ENCODE data around the gene KSR1. TPM values are rescaled to one million over a fixed set of nuclear protein-coding genes. Genes with fewer than 3 reads are reported as not detected.

Gene KSR1
- total and polyA plus RNA-seq, 9 of the 15 experiments (the other 6 are each of a cell fraction or from before 2014, with no cell fraction given) = 1.4 to 51.7 (median 18.4) TPM

- TF ChIP-seq VEZF1 (CRISPR knock-in tag; IDR thresholded peaks at IDR 0.05) (no peak), ZNF134 (CRISPR knock-in tag; conservative IDR thresholded peaks at IDR 0.05) (no peak), MAZ (CRISPR knock-in tag; conservative IDR thresholded peaks at IDR 0.05 in 1 of 2, IDR thresholded peaks at IDR 0.05 in 1 of 2) (no peak), ZNF431 (CRISPR knock-in tag; IDR thresholded peaks at IDR 0.05) (no peak), FOSL1 (tag; conservative IDR thresholded peaks at IDR 0.05) (no peak), HNRNPLL (IDR thresholded peaks at IDR 0.05; ENCODE audit: low read depth, low read length, poor library complexity, severe bottlenecking) (no peak), ZFP36 (IDR thresholded peaks at IDR 0.05; ENCODE audit: low read depth, low read length, partially characterized antibody) (no peak)
These were observed 10.1 kb downstream of the KSR1 start (continued) for GRCh38 chr17:27466376-27466742.

DNA sequence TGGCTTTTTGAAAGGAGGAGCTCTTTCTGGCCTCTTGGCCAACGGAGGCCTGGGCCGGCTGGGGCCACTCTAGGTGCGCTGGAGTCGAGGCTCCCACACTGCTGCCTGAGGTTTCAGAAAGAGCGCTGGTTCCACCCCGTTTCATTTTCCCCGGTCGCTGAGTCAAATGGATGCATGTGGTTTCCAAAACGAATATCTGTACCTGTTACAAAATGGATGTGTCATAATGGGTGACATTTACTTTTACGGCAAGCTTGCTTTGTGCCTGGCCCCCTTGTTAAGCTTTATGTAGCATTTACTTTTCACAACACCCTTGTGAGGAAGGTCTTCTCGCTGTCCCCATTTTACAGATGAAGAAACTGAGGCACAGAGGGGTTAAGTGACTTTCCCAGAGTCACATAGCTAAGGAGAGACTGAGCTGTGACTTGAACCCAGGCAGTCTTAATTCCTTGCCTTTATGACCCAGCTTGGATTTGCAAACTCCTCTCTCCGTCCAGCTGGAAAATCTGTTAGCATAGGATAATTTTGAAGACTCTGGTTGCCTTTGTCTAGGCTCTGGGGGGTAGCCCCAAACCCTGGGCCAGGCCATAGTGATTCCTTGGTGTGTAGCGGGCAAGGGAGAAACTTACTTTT, 10.6 kb downstream of the KSR1 start:
- FAIRE-seq (peak; percentile 11), DNase-seq (ENCODE audit: extremely low read depth in 1 of 4, low spot score in 3 of 4) (peak in 2 of 4 experiments; percentile 36 to 60), ATAC-seq (peak; percentile 60)
- Histone ChIP-seq H4K20me1 (replicated peaks; ENCODE audit: control insufficient read depth, insufficient read depth, low read length) (peaks cover 16% of the 10 kb centered on the region; the same call in 1 of the 2 replicates), H2AFZ (ENCODE audit: low read depth, low read length) (no peak overlapping the region), H3K4me2 (ENCODE audit: insufficient read depth, low read length) (peak overlapping the region; percentile 51), H3K9ac (ENCODE audit: insufficient read depth in 1 of 2, low read depth in 2 of 2, low read length in 2 of 2) (peak overlapping the region; percentile 4 to 82; a peak in 3 of 4 replicates), H3K4me3 (no peak overlapping the region), H3K4me1 (replicated peaks in 1 of 2; ENCODE audit: control insufficient read depth in 2 of 2, insufficient read depth in 2 of 2, low read length in 2 of 2) (peaks cover 54 to 71% of the 10 kb centered on the region in 2 experiments), H3K27ac (ENCODE audit: extremely low read depth, low read depth, low read length) (peak overlapping the region; percentile 66), H3K27me3 (ENCODE audit: control insufficient read depth in 2 of 2, insufficient read depth in 2 of 2, low read length in 2 of 2) (no peaks in the 10 kb centered on the region), H3K9me1 (ENCODE audit: control insufficient read depth, insufficient read depth, low read length) (no peaks in the 10 kb centered on the region), H3K79me2 (ENCODE audit: control insufficient read depth, insufficient read depth, low read length) (peaks cover 95% of the 10 kb centered on the region), H3K36me3 (ENCODE audit: control insufficient read depth, insufficient read depth, low read length) (no peaks in the 10 kb centered on the region), H3K9me3 (replicated peaks; ENCODE audit: control insufficient read depth, insufficient read depth, low read depth, low read length) (no peaks in the 10 kb centered on the region)
- ChIA-PET CTCF (ENCODE audit: low intra/inter-chr PET ratio) (no interaction called here), POLR2A (interaction anchor here (0.6 to 3.1 kb wide), 10 partner anchors 9 to 138 kb away, joined by 3 to 19 read pairs (median 4); partner anchors contain the start of gene KSR1)
- no TSS peak for BruUV-seq (replicated peaks)
- in situ Hi-C loops (cut with MboI) = no loop called here
- intact Hi-C loops (cut with micrococcal nuclease) = loop anchor here (2.0 kb wide), 1 partner anchor 62 kb away; no protein-coding TSS in a partner anchor
- 22% methylated on average over 13 of the region's 13 CpGs for WGBS (ENCODE audit: insufficient coverage, low coverage, missing lambda C conversion rate)
- TF ChIP-seq, protein P1, sequence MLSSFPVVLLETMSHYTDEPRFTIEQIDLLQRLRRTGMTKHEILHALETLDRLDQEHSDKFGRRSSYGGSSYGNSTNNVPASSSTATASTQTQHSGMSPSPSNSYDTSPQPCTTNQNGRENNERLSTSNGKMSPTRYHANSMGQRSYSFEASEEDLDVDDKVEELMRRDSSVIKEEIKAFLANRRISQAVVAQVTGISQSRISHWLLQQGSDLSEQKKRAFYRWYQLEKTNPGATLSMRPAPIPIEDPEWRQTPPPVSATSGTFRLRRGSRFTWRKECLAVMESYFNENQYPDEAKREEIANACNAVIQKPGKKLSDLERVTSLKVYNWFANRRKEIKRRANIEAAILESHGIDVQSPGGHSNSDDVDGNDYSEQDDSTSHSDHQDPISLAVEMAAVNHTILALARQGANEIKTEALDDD (IDR thresholded peaks at IDR 0.05) = peak; percentile 3; the same call in 1 of the 2 replicates
- peak; percentile 68 to 84; a peak in 3 of 4 replicates for TF ChIP-seq RCOR1 (IDR thresholded peaks at IDR 0.05; ENCODE audit: borderline replicate concordance in 1 of 2, low read depth in 2 of 2, low read length in 2 of 2)
- TF ChIP-seq, protein P2, sequence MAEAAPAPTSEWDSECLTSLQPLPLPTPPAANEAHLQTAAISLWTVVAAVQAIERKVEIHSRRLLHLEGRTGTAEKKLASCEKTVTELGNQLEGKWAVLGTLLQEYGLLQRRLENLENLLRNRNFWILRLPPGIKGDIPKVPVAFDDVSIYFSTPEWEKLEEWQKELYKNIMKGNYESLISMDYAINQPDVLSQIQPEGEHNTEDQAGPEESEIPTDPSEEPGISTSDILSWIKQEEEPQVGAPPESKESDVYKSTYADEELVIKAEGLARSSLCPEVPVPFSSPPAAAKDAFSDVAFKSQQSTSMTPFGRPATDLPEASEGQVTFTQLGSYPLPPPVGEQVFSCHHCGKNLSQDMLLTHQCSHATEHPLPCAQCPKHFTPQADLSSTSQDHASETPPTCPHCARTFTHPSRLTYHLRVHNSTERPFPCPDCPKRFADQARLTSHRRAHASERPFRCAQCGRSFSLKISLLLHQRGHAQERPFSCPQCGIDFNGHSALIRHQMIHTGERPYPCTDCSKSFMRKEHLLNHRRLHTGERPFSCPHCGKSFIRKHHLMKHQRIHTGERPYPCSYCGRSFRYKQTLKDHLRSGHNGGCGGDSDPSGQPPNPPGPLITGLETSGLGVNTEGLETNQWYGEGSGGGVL (CRISPR knock-in tag; IDR thresholded peaks at IDR 0.05) = no peak
- TF ChIP-seq DACH1 (IDR thresholded peaks at IDR 0.05; ENCODE audit: partially characterized antibody) = peak; percentile 15
- TF ChIP-seq MAZ (CRISPR knock-in tag; conservative IDR thresholded peaks at IDR 0.05 in 1 of 2, IDR thresholded peaks at IDR 0.05 in 1 of 2) = peak in 1 of 2 experiments; percentile 30; a peak in 1 of 4 replicates
- TF ChIP-seq SAFB (IDR thresholded peaks at IDR 0.05; ENCODE audit: borderline replicate concordance, low read depth, low read length) = no peak
- TF ChIP-seq RBM25 (IDR thresholded peaks at IDR 0.05; ENCODE audit: low read depth, low read length, severe bottlenecking) = peak; percentile 95
